Endothelial cell (in vitro differentiated cells): ENCODE results near the gene MACF1. TPM values are rescaled to one million over a fixed set of nuclear protein-coding genes. Genes with fewer than 3 reads are reported as not detected.

Source experiments
- DNase-seq: peaks from one replicate; pipeline ENCODE4 v3.0.0; 2021; ENCODE audit warnings: low spot score
- H3K27ac Mint-ChIP-seq: one replicate; pipeline ENCODE4 v1.8.0; 2021; ENCODE audit warnings: mixed read lengths, inconsistent platforms; ENCODE audit not compliant: unreplicated experiment
- H3K27me3 Mint-ChIP-seq: one replicate; pipeline ENCODE4 v1.8.0; 2021; ENCODE audit warnings: mild to moderate bottlenecking, moderate library complexity, mixed read lengths, inconsistent platforms; ENCODE audit not compliant: unreplicated experiment
- H3K36me3 Mint-ChIP-seq: one replicate; pipeline ENCODE4 v1.8.0; 2021; ENCODE audit warnings: mild to moderate bottlenecking, low read depth, mixed read lengths, inconsistent platforms; ENCODE audit not compliant: unreplicated experiment
- H3K4me1 Mint-ChIP-seq: one replicate; pipeline ENCODE4 v1.8.0; 2021; ENCODE audit warnings: mild to moderate bottlenecking, mixed read lengths, inconsistent platforms; ENCODE audit not compliant: unreplicated experiment
- H3K4me3 Mint-ChIP-seq: one replicate; pipeline ENCODE4 v1.8.0; 2021; ENCODE audit warnings: mild to moderate bottlenecking, mixed read lengths, inconsistent platforms; ENCODE audit not compliant: unreplicated experiment
- H3K9me3 Mint-ChIP-seq: one replicate; pipeline ENCODE4 v1.8.0; 2021; ENCODE audit warnings: mixed read lengths, inconsistent platforms; ENCODE audit not compliant: unreplicated experiment
- CTCF ChIP-seq: fragments of 200-600 bp; sonication (generic); IDR thresholded peaks from one replicate; pipeline ENCODE4 v1.5.0; 2021; ENCODE audit warnings: antibody characterized with exemption; ENCODE audit not compliant: unreplicated experiment
- total RNA-seq: library from RNA; stranded (reverse); fragmentation: NEBNext Ultra II Directional; extraction: Animal tissue kit (Norgen Biotek cat#: 25700); gene quantifications from one replicate; pipeline ENCODE4 v1.2.1, GENCODE V29; 2021; ENCODE audit not compliant: unreplicated experiment

Gene MACF1
- total RNA-seq, 1 donor from 2014 or later: 511 TPM

- TF ChIP-seq CTCF: no peak
- peaks cover 61% of the 10 kb centered on the region for H3K4me1 Mint-ChIP-seq
- H3K36me3 Mint-ChIP-seq: peaks cover 20% of the 10 kb centered on the region
- DNase-seq: no peak
- peaks cover 20% of the 10 kb centered on the region for H3K27me3 Mint-ChIP-seq
- H3K9me3 Mint-ChIP-seq: no peaks in the 10 kb centered on the region
- H3K27ac Mint-ChIP-seq: peak overlapping the region; percentile 94
- peak overlapping the region; percentile 89 for H3K4me3 Mint-ChIP-seq
Observed at GRCh38 chr1:39407896-39408640, 203.6 kb downstream of the MACF1 start.

- Mint-ChIP-seq H3K27me3 (peaks cover 20% of the 10 kb centered on the region), H3K36me3 (peaks cover 20% of the 10 kb centered on the region), H3K4me3 (no peak overlapping the region), H3K27ac (no peak overlapping the region), H3K9me3 (no peaks in the 10 kb centered on the region), H3K4me1 (peaks cover 61% of the 10 kb centered on the region)
- peak; percentile 93 for DNase-seq
- TF ChIP-seq CTCF: no peak
Observed at GRCh38 chr1:39408641-39409054, 204.2 kb downstream of the MACF1 start.

GRCh38 chr1:39409055-39409816, 204.7 kb downstream of the MACF1 start:
- peak overlapping the region; percentile 92 for H3K4me3 Mint-ChIP-seq
- peak; percentile 71 for DNase-seq
- peaks cover 64% of the 10 kb centered on the region for H3K4me1 Mint-ChIP-seq
- H3K36me3 Mint-ChIP-seq: peaks cover 23% of the 10 kb centered on the region
- TF ChIP-seq CTCF: no peak
- H3K27me3 Mint-ChIP-seq: peaks cover 23% of the 10 kb centered on the region
- H3K27ac Mint-ChIP-seq: peak overlapping the region; percentile 98
- H3K9me3 Mint-ChIP-seq: no peaks in the 10 kb centered on the region

- peak overlapping the region; percentile 94 for H3K4me3 Mint-ChIP-seq
- peaks cover 35% of the 10 kb centered on the region for H3K36me3 Mint-ChIP-seq
- H3K4me1 Mint-ChIP-seq: peaks cover 64% of the 10 kb centered on the region
- H3K27me3 Mint-ChIP-seq: peaks cover 26% of the 10 kb centered on the region
- H3K27ac Mint-ChIP-seq: peak overlapping the region; percentile 68
- H3K9me3 Mint-ChIP-seq: no peaks in the 10 kb centered on the region
- DNase-seq: peak; percentile 58
- peak; percentile 33 for TF ChIP-seq CTCF
Observed at GRCh38 chr1:39410915-39411436, 206.5 kb downstream of the MACF1 start.
